ENCODE measurements around the gene WSB1. TPM values are rescaled to one million over a fixed set of nuclear protein-coding genes. Genes with fewer than 3 reads are reported as not detected.

Gene WSB1
- total RNA-seq, 4 donors from 2014 or later: 89.2 to 218 (median 168) TPM

GRCh38 chr17:27346228-27346899, 52.5 kb downstream of the WSB1 start:
- no peaks in the 10 kb centered on the region for H3K27me3 ChIP-seq
- DNase-seq: no peak
- intact Hi-C loops (cut with DNase I): no loop called here
- H3K9me3 ChIP-seq: no peaks in the 10 kb centered on the region
- peaks cover 0 to 3% of the 10 kb centered on the region in 2 donors for H3K4me1 ChIP-seq
- H3K27ac ChIP-seq: peak overlapping the region in 1 of 3 donors; percentile 25
- WGBS, 2 donors: 88% methylated on average over 8 of the region's 8 CpGs
- no peak overlapping the region for H3K4me3 ChIP-seq (replicated peaks in 1 of 3)
- H3K36me3 ChIP-seq: no peaks in the 10 kb centered on the region
- no peak for TF ChIP-seq POLR2A (IDR thresholded peaks at IDR 0.05)
- TF ChIP-seq CTCF (IDR thresholded peaks at IDR 0.05): no peak

- Histone ChIP-seq H3K4me3 (replicated peaks in 1 of 3) (no peak overlapping the region), H3K27me3 (no peaks in the 10 kb centered on the region), H3K9me3 (no peaks in the 10 kb centered on the region), H3K36me3 (no peaks in the 10 kb centered on the region), H3K4me1 (peaks cover 6 to 7% of the 10 kb centered on the region in 2 donors), H3K27ac (peak overlapping the region; percentile 89 to 95 (median 90))
- intact Hi-C loops (cut with DNase I): no loop called here
- no peak for DNase-seq
- WGBS, 2 donors: 73 to 76% methylated on average over 2 of the region's 2 CpGs
- TF ChIP-seq CTCF (IDR thresholded peaks at IDR 0.05) (no peak), POLR2A (IDR thresholded peaks at IDR 0.05) (no peak)
Observed at GRCh38 chr17:27348196-27348595, 54.3 kb downstream of the WSB1 start.

- peak; percentile 30 to 44 for DNase-seq
- 55 to 68% methylated on average over 12 to 14 of the region's 34 CpGs for WGBS, 2 donors
- Histone ChIP-seq H3K27me3 (no peaks in the 10 kb centered on the region), H3K27ac (peak overlapping the region; percentile 89 to 95 (median 90)), H3K4me3 (replicated peaks in 1 of 3) (peak overlapping the region in 1 of 3 donors; percentile 15), H3K9me3 (no peaks in the 10 kb centered on the region), H3K4me1 (peaks cover 11 to 12% of the 10 kb centered on the region in 2 donors), H3K36me3 (no peaks in the 10 kb centered on the region)
- intact Hi-C loops (cut with DNase I): no loop called here
- TF ChIP-seq CTCF (IDR thresholded peaks at IDR 0.05) (no peak), POLR2A (IDR thresholded peaks at IDR 0.05) (no peak)
Observed at GRCh38 chr17:27349540-27350021, 55.7 kb downstream of the WSB1 start.

GRCh38 chr17:27351759-27352158, 57.8 kb downstream of the WSB1 start:
- Histone ChIP-seq H3K4me3 (replicated peaks in 1 of 3) (no peak overlapping the region), H3K27ac (peak overlapping the region in 2 of 3 donors; percentile 22 to 93), H3K9me3 (no peaks in the 10 kb centered on the region), H3K36me3 (no peaks in the 10 kb centered on the region), H3K27me3 (no peaks in the 10 kb centered on the region), H3K4me1 (peaks cover 11 to 12% of the 10 kb centered on the region in 2 donors)
- intact Hi-C loops (cut with DNase I): loop anchor here (2.0 kb wide), 1 partner anchor 249 kb away; no protein-coding TSS in a partner anchor
- 72 to 91% methylated on average over 2 of the region's 2 CpGs for WGBS, 2 donors
- DNase-seq: no peak
- TF ChIP-seq POLR2A (IDR thresholded peaks at IDR 0.05) (no peak), CTCF (IDR thresholded peaks at IDR 0.05) (no peak)

GRCh38 chr17:27352448-27353032, 58.6 kb downstream of the WSB1 start:
- WGBS, 2 donors: 73 to 77% methylated on average over 6 of the region's 6 CpGs
- Histone ChIP-seq H3K27me3 (no peaks in the 10 kb centered on the region), H3K9me3 (no peaks in the 10 kb centered on the region), H3K27ac (peak overlapping the region; percentile 86 to 93 (median 91)), H3K4me3 (replicated peaks in 1 of 3) (no peak overlapping the region), H3K4me1 (peaks cover 11 to 12% of the 10 kb centered on the region in 2 donors), H3K36me3 (no peaks in the 10 kb centered on the region)
- DNase-seq: no peak
- intact Hi-C loops (cut with DNase I): loop anchor here (2.0 kb wide), 1 partner anchor 248 kb away; no protein-coding TSS in a partner anchor
- TF ChIP-seq POLR2A (IDR thresholded peaks at IDR 0.05): no peak
- TF ChIP-seq CTCF (IDR thresholded peaks at IDR 0.05): no peak
